ENCODE measurements around the gene BICRAL. TPM values are rescaled to one million over a fixed set of nuclear protein-coding genes. Genes with fewer than 3 reads are reported as not detected.

The BICRAL gene
- total RNA-seq, 1 experiment from 2014 or later = 9.7 TPM

GRCh38 chr6:42915732-42916131 lies 133.9 kb downstream of the BICRAL start, which contains the start of gene PTCRA:
Gene PTCRA (plus strand): TSS chr6:42916053. CDS start chr6:42916070, 17 bp downstream.
- H3K4me1 Mint-ChIP-seq = peaks cover 5% of the 10 kb centered on the region
- H3K27me3 Mint-ChIP-seq (ENCODE audit: low read depth) = no peaks in the 10 kb centered on the region; the same call in 1 of the 2 replicates
- H3K27ac Mint-ChIP-seq = no peak within 1 kb of the TSS
- DNase-seq (ENCODE audit: low spot score) (no peak), ATAC-seq (no peak)
- no peak for TF ChIP-seq ZNF671 (CRISPR knock-in tag; IDR thresholded peaks at IDR 0.05)
- TF ChIP-seq RORB (CRISPR knock-in tag; IDR thresholded peaks at IDR 0.05) = no peak
- TF ChIP-seq SMAD4 (CRISPR knock-in tag; IDR thresholded peaks at IDR 0.05) = no peak
- TF ChIP-seq ZNF532 (CRISPR knock-in tag; IDR thresholded peaks at IDR 0.05; ENCODE audit: borderline replicate concordance) = no peak
- TF ChIP-seq CDX4 (CRISPR knock-in tag; IDR thresholded peaks at IDR 0.05; ENCODE audit: borderline replicate concordance) = no peak
- TF ChIP-seq ZMAT4 (CRISPR knock-in tag; IDR thresholded peaks at IDR 0.05) = no peak
- TF ChIP-seq USF2 (CRISPR knock-in tag; IDR thresholded peaks at IDR 0.05) = no peak
- no peak within 1 kb of the TSS for H3K4me3 Mint-ChIP-seq
- H3K9me3 Mint-ChIP-seq = no peaks in the 10 kb centered on the region
- H3K36me3 Mint-ChIP-seq = no peaks in the 10 kb centered on the region
- CTCF ChIA-PET = no interaction called here
- POLR2A ChIA-PET = no interaction called here

GRCh38 chr6:42916288-42916687 lies 134.4 kb downstream of the BICRAL start:
- Mint-ChIP-seq H3K4me3 (no peak overlapping the region), H3K4me1 (peaks cover under 1% of the 10 kb centered on the region; the same call in 1 of the 2 replicates), H3K9me3 (no peaks in the 10 kb centered on the region), H3K27me3 (ENCODE audit: low read depth) (no peaks in the 10 kb centered on the region; the same call in 1 of the 2 replicates), H3K27ac (no peak overlapping the region), H3K36me3 (no peaks in the 10 kb centered on the region)
- POLR2A ChIA-PET = interaction anchor here (1.3 kb wide), 1 partner anchor 13 kb away, joined by 5 read pairs; the partner anchor contains the start of gene CNPY3
- CTCF ChIA-PET = interaction anchor here (1.2 to 1.3 kb wide), 2 partner anchors 9 to 13 kb away, joined by 3 to 4 read pairs; partner anchors contain the start of gene CNPY3
- DNase-seq (ENCODE audit: low spot score) (no peak), ATAC-seq (no peak)
- no peak for TF ChIP-seq ERG (CRISPR knock-in tag; IDR thresholded peaks at IDR 0.05)
- no peak for TF ChIP-seq ZNF425 (CRISPR knock-in tag; conservative IDR thresholded peaks at IDR 0.05)
- TF ChIP-seq SOX15 (CRISPR knock-in tag; IDR thresholded peaks at IDR 0.05) = no peak
- TF ChIP-seq IRF2 (CRISPR knock-in tag; IDR thresholded peaks at IDR 0.05; ENCODE audit: borderline replicate concordance, low read depth) = no peak
- no peak for TF ChIP-seq CREM (CRISPR knock-in tag; IDR thresholded peaks at IDR 0.05)
- TF ChIP-seq NR1H2 (CRISPR knock-in tag; IDR thresholded peaks at IDR 0.05) = no peak
- no peak for TF ChIP-seq ARID4B (CRISPR knock-in tag; IDR thresholded peaks at IDR 0.05; ENCODE audit: borderline replicate concordance)
- TF ChIP-seq PREB (CRISPR knock-in tag; IDR thresholded peaks at IDR 0.05; ENCODE audit: borderline replicate concordance) = no peak
- TF ChIP-seq TCF7 (CRISPR knock-in tag; IDR thresholded peaks at IDR 0.05; ENCODE audit: low read depth) = no peak
- TF ChIP-seq CTCF (IDR thresholded peaks at IDR 0.05) = no peak

Data from WTC11 (cell line).